HG02610 (cell line): ENCODE measurements around the gene IL17RC.

Experiments used
- ATAC-seq: cut with Tn5 transposase; IDR thresholded peaks from one replicate; pipeline ENCODE4 v1.9.1; 2021; ENCODE audit warnings: mild to moderate bottlenecking, moderate library complexity; ENCODE audit not compliant: unreplicated experiment

The IL17RC gene

GRCh38 chr3:9976721-9977709 is 60.1 kb downstream of the IL17RC start:
- no peak for ATAC-seq

- ATAC-seq, result no peak
Measured at GRCh38 chr3:9978710-9979305, 61.9 kb downstream of the IL17RC start.

GRCh38 chr3:9980251-9980650 is 63.4 kb downstream of the IL17RC start:
- no peak for ATAC-seq
